HCT116 (cell line): Measurements from ENCODE around the gene SWAP70. TPM values are rescaled to one million over a fixed set of nuclear protein-coding genes. Genes with fewer than 3 reads are reported as not detected.

Experiments
- ATAC-seq: fragments of 200-7000 bp; cut with Tn5 transposase; 2 replicates; pipeline ENCODE4 v1.9.1; 2020; ENCODE audit warnings: mild to moderate bottlenecking, moderate library complexity
- BruUV-seq: library from RNA; stranded (reverse); fragments of 400-500 nt; replicated peaks from 2 replicates; lab custom pipeline; 2021; lab: Mats Ljungman, UMichigan
- CTCF ChIA-PET: fragments of 300-600 bp; sonication (Branson Sonifier 250); formaldehyde crosslinking; loops from one replicate; lab custom pipeline; 2021; ENCODE audit warnings: antibody characterized with exemption; lab: Charles Lee
- POLR2A ChIA-PET: fragments of 300-600, 350-600 bp; sonication (Branson Sonifier 250); formaldehyde crosslinking; loops from one replicate; lab custom pipeline; 2021; ENCODE audit warnings: antibody characterized with exemption; lab: Charles Lee
- RAD21 ChIA-PET, 2 experiments: fragments of 300-600 bp; sonication (Branson Sonifier 250); formaldehyde crosslinking; loops; one replicate each; lab custom pipeline; 2023; ENCODE audit warnings: low total read pairs in 2 of 2; ENCODE audit not compliant: uncharacterized antibody in 2 of 2, unreplicated experiment in 2 of 2, low non-redundant PET in 1 of 2; lab: Charles Lee
- DNase-seq: peaks from one replicate; pipeline ENCODE4 v3.0.0-alpha.2; 2010; ENCODE audit warnings: low read depth, low spot score
- H2AFZ ChIP-seq: fragments of 200-600 bp; shearing (Covaris generic), sonication (generic); 2 replicates; pipeline ENCODE4 v1.6.1; 2017; ENCODE audit warnings: low read depth, mixed run types, mixed read lengths, antibody characterized with exemption, low read length; ENCODE audit not compliant: poor library complexity, severe bottlenecking
- H3K27ac ChIP-seq: 2 replicates; pipeline ENCODE4 v1.5.1; 2012; ENCODE audit warnings: low read depth, low read length
- H3K27me3 ChIP-seq: fragments of 200-600 bp; sonication (generic); 2 replicates; pipeline ENCODE4 v1.6.1; 2016; ENCODE audit warnings: mixed run types, low read length, mixed read lengths; ENCODE audit not compliant: insufficient read depth
- H3K36me3 ChIP-seq, 2 experiments: fragments of 200-500 bp in 1 of 2; fragments of 200-600 bp in 1 of 2; sonication (Bioruptor generic) in 1 of 2; sonication (generic) in 1 of 2; 2 replicates each; pipeline versions ENCODE4 v1.5.1 to v1.6.1; 2014 to 2016; ENCODE audit warnings: low read length in 2 of 2, inconsistent platforms in 1 of 2, mixed read lengths in 1 of 2, mixed run types in 1 of 2; ENCODE audit not compliant: insufficient read depth in 2 of 2, control insufficient read depth in 1 of 2
- H3K4me1 ChIP-seq, 2 experiments: fragments of 200-600 bp in 1 of 2; sonication (generic) in 1 of 2; 2 replicates each; pipeline versions ENCODE4 v1.5.1 to v1.6.1; 2012 to 2017; ENCODE audit warnings: low read length in 2 of 2, inconsistent platforms in 1 of 2, mild to moderate bottlenecking in 1 of 2, mixed read lengths in 1 of 2, mixed run types in 1 of 2, moderate library complexity in 1 of 2; ENCODE audit not compliant: insufficient read depth in 2 of 2, control insufficient read depth in 1 of 2
- H3K4me2 ChIP-seq: fragments of 200-600 bp; sonication (generic); 2 replicates; pipeline ENCODE4 v1.6.1; 2017; ENCODE audit warnings: mixed run types, low read length, mixed read lengths
- H3K4me3 ChIP-seq, 2 experiments: fragments of 200-600 bp in 1 of 2; sonication (generic) in 1 of 2; replicated peaks in 1 of 2; 2 replicates each; pipeline ENCODE4 v1.5.1; 2011 to 2016; ENCODE audit warnings: low read length in 2 of 2, control low read depth in 1 of 2, low read depth in 1 of 2, mild to moderate bottlenecking in 1 of 2, mixed read lengths in 1 of 2, mixed run types in 1 of 2
- H3K79me2 ChIP-seq: fragments of 200-600 bp; sonication (generic); 2 replicates; pipeline ENCODE4 v1.6.1; 2017; ENCODE audit warnings: mild to moderate bottlenecking, mixed run types, low read length, moderate library complexity, mixed read lengths; ENCODE audit not compliant: insufficient read depth
- H3K9ac ChIP-seq: fragments of 200-600 bp; sonication (generic); 2 replicates; pipeline ENCODE4 v1.6.1; 2016; ENCODE audit warnings: low read length, mixed read lengths
- H3K9me2 ChIP-seq: fragments of 200-600 bp; sonication (generic), shearing (Covaris generic); 2 replicates; pipeline ENCODE4 v1.6.1; 2017; ENCODE audit warnings: mixed run types, mild to moderate bottlenecking, moderate library complexity; ENCODE audit not compliant: insufficient read depth
- H3K9me3 ChIP-seq, 2 experiments: fragments of 200-500 bp in 1 of 2; fragments of 200-600 bp in 1 of 2; sonication (Bioruptor generic) in 1 of 2; sonication (generic) in 1 of 2; 2 replicates each; pipeline ENCODE4 v1.6.1; 2014 to 2017; ENCODE audit warnings: low read length in 2 of 2, mixed read lengths in 2 of 2, inconsistent platforms in 1 of 2, low read depth in 1 of 2, mild to moderate bottlenecking in 1 of 2, mixed run types in 1 of 2, moderate library complexity in 1 of 2; ENCODE audit not compliant: control insufficient read depth in 1 of 2, insufficient read depth in 1 of 2
- H4K20me1 ChIP-seq: fragments of 200-600 bp; sonication (generic), shearing (Covaris generic); 2 replicates; pipeline ENCODE4 v1.6.1; 2017; ENCODE audit warnings: mixed run types, mild to moderate bottlenecking, moderate library complexity; ENCODE audit not compliant: insufficient read depth
- ATF3 ChIP-seq: IDR thresholded peaks from 2 replicates; pipeline ENCODE4 v1.6.1; 2012
- CEBPB ChIP-seq: IDR thresholded peaks from 2 replicates; pipeline ENCODE4 v1.6.1; 2012; ENCODE audit warnings: low read depth
- EGR1 ChIP-seq: IDR thresholded peaks from 2 replicates; pipeline ENCODE4 v1.6.1; 2012; ENCODE audit warnings: low read depth
- FOSL1 ChIP-seq: IDR thresholded peaks from 2 replicates; pipeline ENCODE4 v1.6.1; 2012; ENCODE audit warnings: low read depth
- MAX ChIP-seq: IDR thresholded peaks from 2 replicates; pipeline ENCODE4 v1.6.1; 2012
- POLR2A ChIP-seq: IDR thresholded peaks from 2 replicates; pipeline ENCODE4 v1.7.0; 2011; ENCODE audit warnings: borderline replicate concordance; ENCODE audit not compliant: insufficient read depth, insufficient read length; ENCODE audit errors: extremely low read depth
- POLR2AphosphoS5 ChIP-seq: IDR thresholded peaks from 2 replicates; pipeline ENCODE4 v1.6.1; 2011; ENCODE audit warnings: mild to moderate bottlenecking, low read depth, low read length, moderate library complexity
- RAD21 ChIP-seq: IDR thresholded peaks from 2 replicates; pipeline ENCODE4 v1.6.1; 2012; ENCODE audit warnings: low read depth, mild to moderate bottlenecking
- SIN3A ChIP-seq: IDR thresholded peaks from 2 replicates; pipeline ENCODE4 v1.6.1; 2012; ENCODE audit warnings: low read depth
- SP1 ChIP-seq: IDR thresholded peaks from 2 replicates; pipeline ENCODE4 v1.6.1; 2012; ENCODE audit warnings: low read depth
- ZBTB33 ChIP-seq: IDR thresholded peaks from 2 replicates; pipeline ENCODE4 v1.6.1; 2011; ENCODE audit warnings: mild to moderate bottlenecking, low read length, moderate library complexity; ENCODE audit not compliant: insufficient replicate concordance; ENCODE audit errors: extremely low read depth
- ZFX ChIP-seq: fragments of 450-650 bp; IDR thresholded peaks from 2 replicates; pipeline ENCODE4 v1.6.1; 2017
- intact Hi-C: fragments of 100-400 bp; cut with micrococcal nuclease; formaldehyde crosslinking; loops from 2 replicates; pipeline ENCODE4 v1.10.0; 2022
- total RNA-seq: library from RNA; stranded (reverse); gene quantifications from one replicate; pipeline ENCODE4 v1.2.1, GENCODE V29; 2021; ENCODE audit not compliant: unreplicated experiment

SWAP70 gene
- total RNA-seq, 1 experiment from 2014 or later, result 20.6 TPM

DNA sequence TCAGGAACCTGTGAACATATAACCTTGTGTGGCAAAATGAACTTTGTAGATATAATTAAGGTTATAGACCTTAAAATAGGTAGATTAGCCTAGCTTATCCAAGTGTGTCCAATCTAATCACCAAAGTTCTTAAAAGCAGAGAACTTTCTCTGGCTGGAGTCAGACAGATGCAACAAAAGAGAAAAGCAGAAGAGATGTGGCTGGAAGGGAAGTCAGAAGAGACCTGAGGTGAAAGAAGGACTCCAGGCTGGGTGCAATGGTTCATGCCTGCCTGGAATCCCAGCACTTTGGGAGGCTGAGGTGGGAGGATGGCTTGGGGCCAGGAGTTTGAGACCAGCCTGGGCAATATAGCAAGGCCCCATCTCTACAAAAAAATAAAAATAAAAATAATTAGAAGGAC, 39.4 kb upstream of the SWAP70 start (continued):
- no peak for TF ChIP-seq ATF3

GRCh38 chr11:9625162-9625561, 38.7 kb upstream of the SWAP70 start:
- no peak for TF ChIP-seq ATF3
- TF ChIP-seq POLR2A, result no peak
- TF ChIP-seq SP1, result no peak
- TF ChIP-seq POLR2AphosphoS5, result no peak
- TF ChIP-seq SIN3A, result no peak
- no peak for TF ChIP-seq ZBTB33
- TF ChIP-seq CEBPB, result no peak
- TF ChIP-seq FOSL1, result no peak
- TF ChIP-seq RAD21, result no peak
- no peak for TF ChIP-seq EGR1
- TF ChIP-seq MAX, result no peak
- no peak for TF ChIP-seq ZFX
- TF ChIP-seq, all 23 proteins: peak for 0
- no peaks in the 10 kb centered on the region for H3K79me2 ChIP-seq
- H2AFZ ChIP-seq, result no peak overlapping the region
- DNase-seq, result no peak
- no peaks in the 10 kb centered on the region for H3K4me1 ChIP-seq
- ChIA-PET CTCF (no interaction called here), POLR2A (no interaction called here), RAD21 (no interaction called here)
- no peaks in the 10 kb centered on the region for H4K20me1 ChIP-seq
- no peak for ATAC-seq
- BruUV-seq, result no TSS peak
- no peaks in the 10 kb centered on the region for H3K9me3 ChIP-seq
- H3K27ac ChIP-seq, result no peak overlapping the region
- H3K9me2 ChIP-seq, result no peaks in the 10 kb centered on the region
- H3K4me2 ChIP-seq, result no peak overlapping the region
- H3K36me3 ChIP-seq, result no peaks in the 10 kb centered on the region
- intact Hi-C loops, result no loop called here
- H3K27me3 ChIP-seq, result no peaks in the 10 kb centered on the region
- no peak overlapping the region for H3K4me3 ChIP-seq
- H3K9ac ChIP-seq, result no peak overlapping the region
